Stimulated activated CD8-positive, alpha-beta memory T cell treated with anti-CD3 and anti-CD28 coated beads, Interleukin-4, amount 100 ng/mL, for 1 hour (primary cell): ENCODE data around the gene SERTAD1.
"Not testable (repeated sequence)": the region's sequence is repeated elsewhere in the genome, so short reads cannot be mapped to it uniquely, and the experiment has no call there.

Experiments used
- DNase-seq, 2 donors: peaks; one replicate each; pipeline ENCODE4 v3.0.0-alpha.2; 2020; ENCODE audit warnings: low read depth in 2 of 2, low spot score in 1 of 2

Gene SERTAD1

DNA sequence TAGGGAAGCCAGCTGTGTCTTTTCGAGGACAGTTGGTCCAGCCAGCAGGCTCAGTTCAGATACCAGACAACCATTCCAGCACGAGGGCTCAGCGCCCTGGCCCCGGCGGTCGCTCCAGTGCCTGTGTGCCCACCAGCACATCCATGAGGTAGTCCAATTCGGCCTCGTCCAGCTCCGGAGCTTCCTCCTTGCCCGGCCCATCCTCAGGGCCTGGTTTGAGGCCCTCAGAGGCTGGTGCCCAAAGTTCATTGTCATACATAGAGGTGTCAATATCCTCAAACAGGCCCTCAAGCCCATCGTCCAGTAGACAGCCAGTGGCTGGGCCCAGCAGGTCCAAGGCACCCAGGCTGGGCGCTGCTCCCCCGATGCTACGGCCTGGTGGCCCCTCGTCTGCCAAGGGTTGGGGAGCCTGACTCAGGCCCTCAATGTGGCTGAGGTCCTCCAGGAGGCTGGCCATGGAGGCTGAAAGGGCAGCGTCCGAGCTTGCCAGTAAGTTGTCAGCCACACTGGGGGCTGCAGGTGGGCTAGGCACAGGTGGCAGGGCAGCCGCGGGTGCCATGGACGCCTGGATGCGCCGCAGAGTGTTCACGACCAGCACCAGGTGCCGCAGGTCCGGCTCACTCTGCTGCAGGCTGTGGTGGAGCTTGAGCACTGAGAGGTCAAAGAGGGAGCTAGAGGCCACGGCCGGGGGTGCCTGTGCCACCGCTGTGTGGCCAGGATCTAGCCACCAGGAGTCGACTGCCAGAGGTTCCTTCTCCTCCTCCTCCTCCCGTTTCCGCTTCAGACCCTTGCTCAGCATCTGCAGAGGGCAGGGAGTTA, 2.8 kb downstream of the SERTAD1 start:
- no peak for DNase-seq

GRCh38 chr19:40421993-40422747, 3.6 kb downstream of the SERTAD1 start:
- no peak for DNase-seq

GRCh38 chr19:40420766-40421765, 4.7 kb downstream of the SERTAD1 start:
- peak in 1 of 2 donors; percentile 41 for DNase-seq

DNA sequence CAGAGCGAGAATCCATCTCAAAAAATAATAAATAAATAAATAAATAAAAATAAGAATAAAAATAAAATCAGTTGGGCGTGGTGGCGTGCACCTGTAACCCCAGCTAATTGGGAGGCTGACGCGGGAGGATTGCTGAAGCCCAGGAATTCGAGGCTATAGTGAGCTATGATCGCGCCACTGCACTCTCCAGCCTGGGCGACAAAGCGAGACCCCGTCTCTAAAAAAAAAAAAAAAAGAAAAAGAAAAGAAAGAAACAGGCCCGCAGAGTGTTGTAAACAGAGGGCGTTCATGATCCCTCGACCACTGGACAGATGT, 5.4 kb downstream of the SERTAD1 start:
- DNase-seq = no peak

DNA sequence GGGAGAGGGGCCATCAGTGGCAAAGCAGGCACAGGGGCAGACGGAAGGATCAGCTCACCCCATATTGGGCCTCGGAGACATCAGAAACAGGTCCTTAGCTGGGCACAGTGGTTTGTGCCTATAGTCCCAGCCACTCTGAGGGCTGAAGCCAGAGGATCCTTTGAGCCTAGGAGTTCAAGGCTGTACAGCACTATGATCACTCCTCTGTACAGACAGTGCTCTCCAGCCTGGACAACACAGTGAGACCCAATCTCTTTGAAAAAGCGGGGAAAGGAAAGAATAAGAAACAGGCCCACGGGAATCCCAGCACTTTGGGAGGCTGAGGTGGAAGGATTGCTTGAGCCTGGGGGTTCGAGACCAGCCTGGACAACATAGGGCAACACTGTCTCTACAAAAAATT, 6.0 kb downstream of the SERTAD1 start:
- no peak for DNase-seq

GRCh38 chr19:40419066-40419612, 6.7 kb downstream of the SERTAD1 start:
- DNase-seq = no peak

GRCh38 chr19:40418040-40418439, 7.8 kb downstream of the SERTAD1 start:
- DNase-seq = no peak

- DNase-seq = no peak
Observed at GRCh38 chr19:40417643-40417981, 8.2 kb downstream of the SERTAD1 start.

- DNase-seq = no peak
Observed at GRCh38 chr19:40416918-40417642, 8.7 kb downstream of the SERTAD1 start.

- no peak for DNase-seq
Observed at GRCh38 chr19:40415768-40416167, 10.0 kb downstream of the SERTAD1 start.

GRCh38 chr19:40414542-40415535, 11.0 kb downstream of the SERTAD1 start:
- no peak for DNase-seq

DNA sequence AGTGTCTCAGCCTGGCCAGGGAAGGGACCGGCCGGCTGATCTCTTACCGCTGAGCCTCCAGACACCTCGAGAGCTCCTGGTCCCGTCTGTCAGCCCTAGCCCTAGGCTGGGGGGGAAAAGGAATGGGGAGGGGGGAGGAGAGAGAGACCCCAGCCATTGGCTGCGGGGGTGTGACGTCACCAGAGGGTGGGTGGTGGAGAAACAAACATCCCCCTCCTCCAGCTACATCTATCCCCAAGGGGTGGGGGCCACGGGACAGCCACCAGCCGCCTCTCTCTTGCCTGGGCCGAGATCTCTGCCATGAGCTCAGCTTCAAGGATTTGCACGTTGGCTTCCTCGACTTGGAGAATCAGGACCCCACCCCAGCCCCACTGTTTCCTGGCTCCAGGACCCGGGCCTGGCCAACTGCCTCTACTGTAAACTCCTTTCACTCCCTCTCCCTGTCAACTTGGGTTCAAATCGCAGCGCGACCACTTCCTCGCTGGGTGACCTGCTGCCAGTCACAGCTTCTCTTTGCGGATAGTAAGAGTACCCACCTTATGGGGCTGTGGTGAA, 12.4 kb downstream of the SERTAD1 start, which contains the start of gene PRX:
TSS of gene PRX (minus strand) at position 88 of the 555 bp plus-strand sequence. CDS start 5,446 bp downstream, outside the sequence.
- DNase-seq = no peak

- DNase-seq = no peak
Observed at GRCh38 chr19:40412866-40413265, 12.9 kb downstream of the SERTAD1 start.

GRCh38 chr19:40411958-40412499, 13.8 kb downstream of the SERTAD1 start:
- DNase-seq = no peak

DNA sequence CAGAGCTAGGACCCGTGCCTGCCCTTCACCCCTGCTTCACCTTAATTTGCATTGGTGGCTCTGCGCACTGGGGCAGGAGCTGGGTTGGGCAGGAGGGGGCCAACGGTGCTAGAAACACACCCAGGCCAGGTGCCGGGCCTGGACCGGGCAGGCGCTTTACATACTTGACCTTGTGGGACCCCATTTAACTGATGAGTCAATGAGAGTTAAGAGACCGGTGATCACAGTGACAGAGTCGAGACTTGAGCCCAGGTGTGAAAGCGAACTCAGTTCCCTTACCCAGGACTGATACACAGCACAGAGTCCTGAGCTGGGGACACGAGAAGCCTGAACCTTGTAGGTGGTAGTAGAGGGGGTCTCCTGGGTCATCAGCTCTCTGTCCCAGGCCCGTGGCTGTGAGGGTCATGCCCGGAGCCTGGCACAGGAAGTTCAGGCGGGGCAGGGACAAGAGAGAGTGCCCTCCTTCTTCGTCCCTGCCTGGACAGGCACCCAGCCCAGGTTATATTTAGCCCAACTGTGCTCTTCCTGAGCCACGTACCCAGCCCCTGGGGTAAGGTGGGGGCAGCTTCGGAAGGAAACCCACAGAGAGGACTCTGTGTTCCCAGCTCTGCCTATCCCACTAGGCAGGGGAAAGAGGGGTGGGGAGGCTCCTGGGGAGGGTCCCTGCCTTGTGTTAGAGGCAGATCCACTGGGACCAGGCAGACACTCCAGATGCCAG, 14.5 kb downstream of the SERTAD1 start:
- DNase-seq = no peak

GRCh38 chr19:40410030-40410389, 15.8 kb downstream of the SERTAD1 start:
- DNase-seq = no peak

DNA sequence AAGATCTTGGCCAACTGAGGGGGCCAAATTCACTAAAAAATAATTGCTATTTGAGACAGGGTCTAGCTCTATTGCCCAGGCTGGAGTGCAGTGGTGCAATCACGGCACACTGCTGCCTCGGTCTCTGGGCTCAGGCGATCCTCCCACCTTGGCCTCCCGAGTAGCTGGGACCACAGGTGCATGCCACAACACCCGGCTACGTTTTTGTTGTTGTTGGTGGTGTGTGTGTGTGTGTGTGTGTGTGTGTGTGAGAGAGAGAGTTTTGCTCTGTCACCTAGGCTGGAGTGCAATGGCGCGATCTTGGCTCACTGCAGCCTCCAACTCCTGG, 17.2 kb downstream of the SERTAD1 start:
- DNase-seq = not testable (repeated sequence)
